ENCODE data around the gene DOCK1. TPM values are rescaled to one million over a fixed set of nuclear protein-coding genes. Genes with fewer than 3 reads are reported as not detected.

Gene DOCK1
- total RNA-seq, 2 donors from 2014 or later = 46.4 to 49.0 TPM

DNA sequence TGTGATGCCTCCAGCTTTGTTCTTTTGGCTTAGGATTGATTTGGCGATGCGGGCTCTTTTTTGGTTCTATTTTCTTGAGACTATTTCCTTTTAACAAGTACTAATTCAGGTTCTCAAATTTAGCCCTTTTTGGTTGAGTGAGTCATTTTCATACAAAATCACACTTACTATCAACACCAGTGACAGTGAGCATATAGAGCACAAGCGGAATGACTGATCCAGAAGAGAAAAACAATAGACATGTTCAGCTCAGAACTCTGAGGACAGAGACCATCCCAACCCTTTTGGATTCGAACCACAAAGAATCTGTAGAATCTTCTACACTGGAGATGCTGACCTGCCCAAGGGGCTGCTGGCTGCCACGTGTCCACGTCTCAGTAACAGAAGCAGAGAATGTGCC is 347.6 kb downstream of the DOCK1 start:
- Histone ChIP-seq H3K9me3 (no peaks in the 10 kb centered on the region), H3K4me1 (no peaks in the 10 kb centered on the region), H3K9ac (ENCODE audit: low read depth in 2 of 2, low read length in 2 of 2) (no peak overlapping the region), H3K4me3 (no peak overlapping the region), H3K27me3 (no peaks in the 10 kb centered on the region), H3K27ac (no peak overlapping the region), H3K36me3 (no peaks in the 10 kb centered on the region)
- TF ChIP-seq, protein P1, sequence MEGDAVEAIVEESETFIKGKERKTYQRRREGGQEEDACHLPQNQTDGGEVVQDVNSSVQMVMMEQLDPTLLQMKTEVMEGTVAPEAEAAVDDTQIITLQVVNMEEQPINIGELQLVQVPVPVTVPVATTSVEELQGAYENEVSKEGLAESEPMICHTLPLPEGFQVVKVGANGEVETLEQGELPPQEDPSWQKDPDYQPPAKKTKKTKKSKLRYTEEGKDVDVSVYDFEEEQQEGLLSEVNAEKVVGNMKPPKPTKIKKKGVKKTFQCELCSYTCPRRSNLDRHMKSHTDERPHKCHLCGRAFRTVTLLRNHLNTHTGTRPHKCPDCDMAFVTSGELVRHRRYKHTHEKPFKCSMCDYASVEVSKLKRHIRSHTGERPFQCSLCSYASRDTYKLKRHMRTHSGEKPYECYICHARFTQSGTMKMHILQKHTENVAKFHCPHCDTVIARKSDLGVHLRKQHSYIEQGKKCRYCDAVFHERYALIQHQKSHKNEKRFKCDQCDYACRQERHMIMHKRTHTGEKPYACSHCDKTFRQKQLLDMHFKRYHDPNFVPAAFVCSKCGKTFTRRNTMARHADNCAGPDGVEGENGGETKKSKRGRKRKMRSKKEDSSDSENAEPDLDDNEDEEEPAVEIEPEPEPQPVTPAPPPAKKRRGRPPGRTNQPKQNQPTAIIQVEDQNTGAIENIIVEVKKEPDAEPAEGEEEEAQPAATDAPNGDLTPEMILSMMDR (IDR thresholded peaks at IDR 0.05) = no peak
- intact Hi-C loops (cut with DNase I) = no loop called here
- DNase-seq = no peak

DNA sequence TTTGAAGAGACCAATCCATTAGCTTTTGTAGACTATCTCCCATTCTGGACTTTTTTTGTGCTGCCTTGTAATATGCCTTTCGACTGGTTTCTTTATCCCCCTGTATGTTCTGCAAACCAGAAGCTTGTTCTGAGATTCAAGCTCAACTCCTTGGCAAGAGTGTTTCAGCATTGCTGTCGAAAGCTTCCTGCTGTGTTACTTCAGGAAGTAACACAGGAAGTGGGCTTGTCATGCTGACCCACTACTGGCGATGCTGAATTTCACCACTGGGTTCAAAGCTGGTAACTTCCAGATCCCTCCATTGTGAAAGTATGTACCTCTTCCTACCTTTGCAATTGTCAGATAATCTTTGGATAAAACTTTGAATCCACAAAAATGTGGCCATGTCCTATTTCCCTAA is 349.0 kb downstream of the DOCK1 start:
- intact Hi-C loops (cut with DNase I) = no loop called here
- DNase-seq = no peak
- H3K27me3 ChIP-seq = no peaks in the 10 kb centered on the region

DNA sequence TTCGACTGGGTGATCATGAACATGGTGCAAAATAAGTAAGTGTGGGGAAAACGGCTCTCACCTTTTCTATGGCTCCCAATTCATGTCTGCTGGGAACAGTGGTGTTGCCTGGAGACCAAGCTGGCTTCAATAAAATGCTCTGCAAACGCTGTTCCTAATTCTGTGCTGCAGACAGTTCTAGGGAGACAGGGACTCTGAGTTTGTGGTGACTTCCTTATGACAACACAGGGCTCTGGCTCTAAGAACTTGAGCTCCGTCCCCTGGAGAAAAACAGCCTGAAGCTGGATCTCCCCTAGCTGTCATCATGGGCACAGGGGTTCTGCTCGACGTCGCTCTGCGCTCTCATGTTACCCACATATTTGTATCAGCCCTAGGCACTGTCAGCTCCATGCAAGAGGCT is 352.2 kb downstream of the DOCK1 start:
- Histone ChIP-seq H3K4me1 (no peaks in the 10 kb centered on the region), H3K27me3 (no peaks in the 10 kb centered on the region), H3K27ac (no peak overlapping the region), H3K9ac (ENCODE audit: low read depth in 2 of 2, low read length in 2 of 2) (no peak overlapping the region), H3K4me3 (no peak overlapping the region), H3K36me3 (no peaks in the 10 kb centered on the region), H3K9me3 (no peaks in the 10 kb centered on the region)
- no peak for DNase-seq
- TF ChIP-seq, protein P1 (IDR thresholded peaks at IDR 0.05) = no peak
- intact Hi-C loops (cut with DNase I) = no loop called here

More for the DNA sequence above, 349.0 kb downstream of the DOCK1 start:
- Histone ChIP-seq H3K36me3 (no peaks in the 10 kb centered on the region), H3K4me3 (no peak overlapping the region), H3K4me1 (no peaks in the 10 kb centered on the region), H3K9ac (ENCODE audit: low read depth in 2 of 2, low read length in 2 of 2) (no peak overlapping the region), H3K27ac (no peak overlapping the region), H3K9me3 (no peaks in the 10 kb centered on the region)
- TF ChIP-seq, protein P1 (IDR thresholded peaks at IDR 0.05) = no peak

DNA sequence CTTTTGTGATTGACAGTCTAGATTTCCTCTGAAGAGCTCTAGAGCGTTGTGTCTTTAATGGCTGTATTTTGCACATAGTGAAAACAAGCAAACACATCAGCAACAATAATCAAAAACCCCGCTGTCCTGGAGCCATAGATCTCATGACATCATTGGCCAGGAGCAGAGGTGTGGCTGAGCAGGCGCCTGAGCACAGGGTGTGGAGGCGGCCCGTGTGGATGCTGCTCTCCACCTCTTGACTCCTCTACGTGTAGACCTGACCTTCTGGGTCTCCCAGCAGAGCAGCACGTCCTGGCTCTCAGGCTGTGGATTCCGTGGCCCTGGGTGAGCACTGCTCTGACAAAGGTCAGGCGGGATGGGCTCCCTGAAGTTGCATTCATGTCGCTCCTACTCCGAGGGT is 354.1 kb downstream of the DOCK1 start:
- no peaks in the 10 kb centered on the region for H3K36me3 ChIP-seq
- H3K4me1 ChIP-seq = no peaks in the 10 kb centered on the region
- no peaks in the 10 kb centered on the region for H3K27me3 ChIP-seq
- H3K9me3 ChIP-seq = no peaks in the 10 kb centered on the region
- TF ChIP-seq, protein P1 (IDR thresholded peaks at IDR 0.05) = no peak
- no peak overlapping the region for H3K4me3 ChIP-seq
- no peak overlapping the region for H3K9ac ChIP-seq (ENCODE audit: low read depth in 2 of 2, low read length in 2 of 2)
- H3K27ac ChIP-seq = no peak overlapping the region
- no peak for DNase-seq
- intact Hi-C loops (cut with DNase I) = no loop called here

DNA sequence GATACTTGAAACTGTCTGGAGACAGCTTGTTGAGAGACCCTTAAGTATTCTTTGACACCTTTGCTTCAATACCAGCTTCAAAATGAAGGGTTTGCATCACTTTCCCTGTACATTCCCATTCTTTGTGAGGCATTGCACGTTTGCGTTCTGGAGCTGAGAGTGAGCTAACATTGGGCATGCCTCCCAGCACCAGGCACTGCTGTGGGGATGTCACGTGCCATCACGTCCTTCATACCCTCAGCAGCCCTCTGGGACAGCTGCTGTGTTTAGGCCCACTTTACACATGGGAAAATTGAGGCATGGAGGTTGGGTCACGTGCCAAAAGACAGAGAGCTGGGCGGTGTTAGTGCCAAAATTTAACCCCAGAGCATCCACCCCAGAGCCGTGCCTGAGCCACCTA is 357.4 kb downstream of the DOCK1 start:
- no peak for DNase-seq
- H3K4me3 ChIP-seq = no peak overlapping the region
- no peaks in the 10 kb centered on the region for H3K36me3 ChIP-seq
- H3K27me3 ChIP-seq = no peaks in the 10 kb centered on the region
- no peak overlapping the region for H3K27ac ChIP-seq
- H3K9me3 ChIP-seq = no peaks in the 10 kb centered on the region
- TF ChIP-seq, protein P1 (IDR thresholded peaks at IDR 0.05) = no peak
- H3K4me1 ChIP-seq = no peaks in the 10 kb centered on the region
- intact Hi-C loops (cut with DNase I) = no loop called here
- H3K9ac ChIP-seq (ENCODE audit: low read depth in 2 of 2, low read length in 2 of 2) = no peak overlapping the region

DNA sequence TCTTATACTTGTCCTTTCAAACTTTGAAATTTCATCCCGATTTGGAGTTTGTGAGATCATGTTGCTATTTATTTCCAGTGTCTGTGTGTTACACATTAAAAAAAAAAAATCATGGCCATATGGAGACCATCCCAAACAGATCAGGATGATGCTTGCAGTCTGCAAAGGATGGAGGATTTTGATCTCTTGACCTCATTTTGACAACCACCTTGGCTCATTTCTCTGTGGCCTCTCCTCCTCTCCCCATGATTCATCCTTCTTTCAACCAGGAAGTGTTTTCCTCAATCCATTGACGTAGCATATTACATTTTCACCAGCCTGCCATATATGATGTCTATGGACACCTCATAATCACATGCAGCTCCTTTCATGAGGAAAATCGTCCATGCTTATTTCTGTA is 360.1 kb downstream of the DOCK1 start:
- intact Hi-C loops (cut with DNase I) = no loop called here
- Histone ChIP-seq H3K9ac (ENCODE audit: low read depth in 2 of 2, low read length in 2 of 2) (no peak overlapping the region), H3K4me3 (no peak overlapping the region), H3K4me1 (no peaks in the 10 kb centered on the region), H3K27me3 (no peaks in the 10 kb centered on the region), H3K27ac (no peak overlapping the region), H3K36me3 (no peaks in the 10 kb centered on the region), H3K9me3 (no peaks in the 10 kb centered on the region)
- TF ChIP-seq, protein P1 (IDR thresholded peaks at IDR 0.05) = no peak
- no peak for DNase-seq

Data from colonic mucosa (tissue), 4 donors.